H1 (cell line): ENCODE data around the gene UBR3. TPM values are rescaled to one million over a fixed set of nuclear protein-coding genes. Genes with fewer than 3 reads are reported as not detected.

Experiments used
- CTCF ChIA-PET: fragments of 300-600 bp; sonication (Branson Sonifier 250); formaldehyde crosslinking; loops from one replicate; lab custom pipeline; 2021; ENCODE audit not compliant: partially characterized antibody; lab: Charles Lee
- POLR2A ChIA-PET: fragments of 300-600 bp; sonication (Branson Sonifier 250); formaldehyde crosslinking; loops from one replicate; lab custom pipeline; 2021; ENCODE audit warnings: inconsistent platforms; ENCODE audit not compliant: partially characterized antibody; lab: Charles Lee
- DNase-seq, 2 experiments: peaks; one replicate each; pipeline versions ENCODE4 v3.0.0 to v3.0.0-alpha.2; 2010 to 2022; ENCODE audit warnings: low spot score in 2 of 2, low read depth in 1 of 2, mixed read lengths in 1 of 2
- FAIRE-seq: peaks from 2 replicates; lab custom pipeline; 2011; peaks lifted over from hg19 to GRCh38; lab: Jason Lieb, UNC
- H2AFZ ChIP-seq: 2 replicates; pipeline ENCODE4 v1.8.1; 2012; ENCODE audit warnings: low read length, inconsistent platforms
- H2AK5ac ChIP-seq: 2 replicates; pipeline ENCODE4 v1.6.1; 2013; ENCODE audit warnings: low read depth, low read length
- H2BK120ac ChIP-seq: replicated peaks from 2 replicates; pipeline ENCODE3; 2013; ENCODE audit warnings: low read depth, low read length, inconsistent platforms
- H2BK12ac ChIP-seq: 2 replicates; pipeline ENCODE4 v1.6.1; 2013; ENCODE audit warnings: low read depth, low read length
- H2BK15ac ChIP-seq: 2 replicates; pipeline ENCODE4 v1.6.1; 2013; ENCODE audit warnings: low read length
- H2BK20ac ChIP-seq: 2 replicates; pipeline ENCODE4 v1.6.1; 2013; ENCODE audit warnings: low read length
- H2BK5ac ChIP-seq: 2 replicates; pipeline ENCODE4 v1.6.1; 2013; ENCODE audit warnings: low read depth, low read length
- H3K14ac ChIP-seq: 2 replicates; pipeline ENCODE4 v1.6.1; 2013; ENCODE audit warnings: inconsistent platforms; ENCODE audit not compliant: insufficient read length
- H3K18ac ChIP-seq: 2 replicates; pipeline ENCODE4 v1.6.1; 2013; ENCODE audit warnings: low read length; ENCODE audit errors: extremely low read depth
- H3K23ac ChIP-seq: 2 replicates; pipeline ENCODE4 v1.6.1; 2013; ENCODE audit warnings: inconsistent platforms; ENCODE audit not compliant: insufficient read length
- H3K23me2 ChIP-seq: 2 replicates; pipeline ENCODE4 v1.6.1; 2013; ENCODE audit warnings: low read depth, low read length
- H3K27ac ChIP-seq: 2 replicates; pipeline ENCODE4 v1.6.1; 2011; ENCODE audit warnings: low read depth, low read length, inconsistent platforms
- H3K27me3 ChIP-seq, 4 experiments: replicated peaks in 1 of 4; 1 replicate in 1 of 4; 2 replicates in 3 of 4; pipeline versions ENCODE4 v1.6.1 to v1.8.1; 2011 to 2013; ENCODE audit warnings: low read length in 3 of 4, mild to moderate bottlenecking in 3 of 4, inconsistent platforms in 2 of 4, mixed read lengths in 2 of 4, moderate library complexity in 1 of 4; ENCODE audit not compliant: control insufficient read depth in 3 of 4, insufficient read depth in 3 of 4; ENCODE audit errors: extremely low read depth in 1 of 4
- H3K36me3 ChIP-seq, 4 experiments: 2 replicates each; pipeline versions ENCODE4 v1.6.1 to v1.8.1; 2011 to 2013; ENCODE audit warnings: mild to moderate bottlenecking in 4 of 4, low read length in 3 of 4, moderate library complexity in 2 of 4, control low read depth in 1 of 4, inconsistent platforms in 1 of 4; ENCODE audit not compliant: insufficient read depth in 4 of 4, control insufficient read depth in 2 of 4
- H3K4ac ChIP-seq: replicated peaks from 2 replicates; pipeline ENCODE3; 2013; ENCODE audit warnings: low read length, low read depth, mixed read lengths, inconsistent platforms; ENCODE audit not compliant: insufficient read length
- H3K4me1 ChIP-seq, 4 experiments: replicated peaks in 1 of 4; 1 replicate in 1 of 4; 2 replicates in 3 of 4; pipeline versions ENCODE4 v1.6.1 to v1.8.1; 2011 to 2013; ENCODE audit warnings: low read length in 3 of 4, inconsistent platforms in 2 of 4, mixed read lengths in 1 of 4; ENCODE audit not compliant: insufficient read depth in 4 of 4, control insufficient read depth in 3 of 4
- H3K4me2 ChIP-seq, 2 experiments: 2 replicates each; pipeline versions ENCODE4 v1.6.1 to v1.8.1; 2011 to 2013; ENCODE audit warnings: low read depth in 2 of 2, low read length in 2 of 2, control low read depth in 1 of 2, inconsistent platforms in 1 of 2, mild to moderate bottlenecking in 1 of 2; ENCODE audit not compliant: insufficient read depth in 1 of 2
- H3K4me3 ChIP-seq, 4 experiments: fragments of 200-600, 300-600 bp in 1 of 4; sonication (generic), shearing (Covaris generic), sonication (Bioruptor Twin) in 1 of 4; 2 replicates each; pipeline versions ENCODE4 v1.5.1 to v1.8.1; 2011 to 2016; ENCODE audit warnings: low read length in 4 of 4, low read depth in 3 of 4, control low read depth in 2 of 4, inconsistent platforms in 2 of 4, mild to moderate bottlenecking in 2 of 4, mixed read lengths in 1 of 4, moderate library complexity in 1 of 4; ENCODE audit not compliant: insufficient read depth in 2 of 4; ENCODE audit errors: extremely low read depth in 1 of 4
- H3K56ac ChIP-seq: replicated peaks from 2 replicates; pipeline ENCODE3; 2013; ENCODE audit warnings: low read depth, mild to moderate bottlenecking, mixed read lengths, low read length, inconsistent platforms; ENCODE audit not compliant: insufficient read length
- H3K79me1 ChIP-seq: 2 replicates; pipeline ENCODE4 v1.6.1; 2013; ENCODE audit warnings: low read depth, low read length, control low read depth
- H3K79me2 ChIP-seq, 2 experiments: 2 replicates each; pipeline versions ENCODE4 v1.6.1 to v1.8.1; 2012 to 2013; ENCODE audit warnings: low read length in 2 of 2, mild to moderate bottlenecking in 2 of 2, inconsistent platforms in 1 of 2; ENCODE audit not compliant: insufficient read depth in 2 of 2, control insufficient read depth in 1 of 2
- H3K9ac ChIP-seq, 4 experiments: replicated peaks in 1 of 4; 1 replicate in 1 of 4; 2 replicates in 3 of 4; pipeline versions ENCODE4 v1.6.1 to v1.8.1; 2011 to 2013; ENCODE audit warnings: low read depth in 3 of 4, low read length in 3 of 4, control low read depth in 2 of 4, mild to moderate bottlenecking in 2 of 4, moderate library complexity in 2 of 4, inconsistent platforms in 1 of 4; ENCODE audit errors: extremely low read depth in 1 of 4
- H3K9me3 ChIP-seq, 2 experiments: 2 replicates each; pipeline versions ENCODE4 v1.6.1 to v1.8.1; 2012 to 2013; ENCODE audit warnings: mild to moderate bottlenecking in 2 of 2, moderate library complexity in 2 of 2, control low read depth in 1 of 2, inconsistent platforms in 1 of 2, low read depth in 1 of 2, low read length in 1 of 2, mixed read lengths in 1 of 2; ENCODE audit not compliant: insufficient read depth in 2 of 2
- H4K20me1 ChIP-seq, 2 experiments: replicated peaks in 1 of 2; 2 replicates each; pipeline versions ENCODE3 to v1.8.1; 2011 to 2013; ENCODE audit warnings: inconsistent platforms in 2 of 2, low read length in 2 of 2, mild to moderate bottlenecking in 1 of 2; ENCODE audit not compliant: insufficient read depth in 2 of 2, control insufficient read depth in 1 of 2
- H4K5ac ChIP-seq: 2 replicates; pipeline ENCODE4 v1.6.1; 2013; ENCODE audit warnings: low read length, low read depth, mixed read lengths, inconsistent platforms; ENCODE audit not compliant: insufficient read length
- H4K8ac ChIP-seq: 2 replicates; pipeline ENCODE4 v1.8.0; 2013; ENCODE audit warnings: mild to moderate bottlenecking, moderate library complexity, low read length, inconsistent platforms; ENCODE audit not compliant: insufficient read depth; ENCODE audit errors: extremely low read depth
- H4K91ac ChIP-seq: replicated peaks from 2 replicates; pipeline ENCODE3; 2013; ENCODE audit warnings: low read length, mixed read lengths, inconsistent platforms; ENCODE audit not compliant: insufficient read length
- BACH1 ChIP-seq: IDR thresholded peaks from 2 replicates; pipeline ENCODE4 v1.6.1; 2012; ENCODE audit warnings: low read length, improper control_type of control experiment
- FOSL1 ChIP-seq: IDR thresholded peaks from 2 replicates; pipeline ENCODE4 v1.6.1; 2011; ENCODE audit warnings: mild to moderate bottlenecking, low read depth, low read length, moderate library complexity; ENCODE audit not compliant: insufficient read depth
- GTF2F1 ChIP-seq: IDR thresholded peaks from 2 replicates; pipeline ENCODE4 v1.6.1; 2012; ENCODE audit warnings: low read depth, low read length, improper control_type of control experiment, borderline replicate concordance
- JUND ChIP-seq: IDR thresholded peaks from 2 replicates; pipeline ENCODE4 v1.6.1; 2011; ENCODE audit warnings: mild to moderate bottlenecking, improper control_type of control experiment, low read length
- MAX ChIP-seq: IDR thresholded peaks from 2 replicates; pipeline ENCODE4 v1.6.1; 2012; ENCODE audit warnings: inconsistent platforms
- NANOG ChIP-seq: IDR thresholded peaks from 2 replicates; pipeline ENCODE4 v1.6.1; 2011; ENCODE audit warnings: low read length, low read depth, mild to moderate bottlenecking, inconsistent platforms; ENCODE audit not compliant: insufficient read depth, poor library complexity, severe bottlenecking
- POLR2A ChIP-seq, 2 experiments: IDR thresholded peaks; 1 replicate in 1 of 2; 2 replicates in 1 of 2; pipeline ENCODE4 v1.6.1; 2011; ENCODE audit warnings: low read depth in 2 of 2, low read length in 2 of 2, mild to moderate bottlenecking in 2 of 2; ENCODE audit errors: control extremely low read depth in 1 of 2
- SIX5 ChIP-seq: IDR thresholded peaks from 2 replicates; pipeline ENCODE4 v1.6.1; 2011; ENCODE audit warnings: mild to moderate bottlenecking, low read depth, low read length
- SP4 ChIP-seq: IDR thresholded peaks from 2 replicates; pipeline ENCODE4 v1.6.1; 2012; ENCODE audit warnings: low read length, inconsistent platforms
- TBP ChIP-seq: IDR thresholded peaks from 2 replicates; pipeline ENCODE4 v1.6.1; 2011; ENCODE audit warnings: low read depth, low read length, improper control_type of control experiment
- USF2 ChIP-seq: IDR thresholded peaks from 2 replicates; pipeline ENCODE4 v1.6.1; 2011; ENCODE audit warnings: low read length, improper control_type of control experiment
- WGBS, 2 experiments: shearing (Covaris generic) in 1 of 2; methylation state at CpG; one replicate each; pipeline versions ENCODE4 v1.1.6 to v1.1.7; 2013 to 2015; ENCODE audit warnings: low lambda C conversion rate in 2 of 2, mixed read lengths in 2 of 2, inconsistent platforms in 1 of 2, low coverage in 1 of 2, missing lambda C conversion rate in 1 of 2; ENCODE audit not compliant: insufficient replicate concordance in 2 of 2, insufficient coverage in 1 of 2, insufficient read length in 1 of 2; ENCODE audit errors: extremely low coverage in 1 of 2, missing lambda C conversion rate in 1 of 2; 5-methylcytosine and 5-hydroxymethylcytosine counted together
- polyA plus RNA-seq, 7 experiments: library from polyadenylated mRNA; depleted of rRNA in 3 of 7; stranded (reverse) in 5 of 7; unstranded in 2 of 7; fragments of >200 nt in 5 of 7; fragments of 200-250 nt in 2 of 7; gene quantifications; 1 replicate in 5 of 7; 2 replicates in 1 of 7; 4 replicates in 1 of 7; pipeline versions ENCODE4 v1.2.1 to v1.2.3, GENCODE V29; 2011 to 2013; ENCODE audit warnings: missing spikeins in 2 of 7, mixed read lengths in 2 of 7
- total RNA-seq: library from RNA; stranded (reverse); fragmentation: NEBNext Ultra II Directional; extraction: Animal tissue kit (Norgen Biotek cat#: 25700); gene quantifications from 2 replicates; pipeline ENCODE4 v1.2.1, GENCODE V29; 2021

UBR3 gene
- total and polyA plus RNA-seq, 2 of the 8 experiments (the other 6 are each of a cell fraction or from before 2014, with no cell fraction given) = 3.7 to 17.7 TPM

GRCh38 chr2:170038734-170039133 lies 211.5 kb downstream of the UBR3 start:
- Histone ChIP-seq H3K27me3 (no peaks in the 10 kb centered on the region), H3K4me1 (no peaks in the 10 kb centered on the region), H4K20me1 (no peaks in the 10 kb centered on the region), H3K4me3 (no peak overlapping the region), H3K9me3 (no peaks in the 10 kb centered on the region), H3K27ac (no peak overlapping the region), H2BK12ac (no peak overlapping the region), H3K23ac (no peak overlapping the region), H2BK5ac (no peak overlapping the region), H3K79me2 (no peaks in the 10 kb centered on the region), H3K4me2 (no peak overlapping the region), H3K23me2 (no peaks in the 10 kb centered on the region), H2AFZ (no peak overlapping the region), H2BK20ac (no peak overlapping the region), H4K5ac (no peak overlapping the region), H3K9ac (no peak overlapping the region), H3K14ac (no peak overlapping the region), H3K36me3 (no peaks in the 10 kb centered on the region), H2AK5ac (no peak overlapping the region), H2BK120ac (no peak overlapping the region), H3K18ac (no peak overlapping the region), H3K56ac (no peak overlapping the region), H3K79me1 (no peaks in the 10 kb centered on the region; the same call in 1 of the 2 replicates), H4K8ac (no peak overlapping the region), H4K91ac (no peak overlapping the region), H3K4ac (no peak overlapping the region), H2BK15ac (no peak overlapping the region)
- CTCF ChIA-PET = interaction anchor here (0.6 to 0.7 kb wide), 2 partner anchors 110 to 249 kb away, joined by 3 read pairs; no protein-coding TSS in a partner anchor
- POLR2A ChIA-PET = no interaction called here
- DNase-seq = no peak
- no peak for TF ChIP-seq MAX
- TF ChIP-seq FOSL1 = no peak
- no peak for TF ChIP-seq JUND
- no peak for TF ChIP-seq SIX5
- no peak for TF ChIP-seq SP4
- no peak for TF ChIP-seq USF2
- no peak for TF ChIP-seq POLR2A (IDR thresholded peaks at IDR 0.05; ENCODE audit: control extremely low read depth in 1 of 2, low read depth in 2 of 2, low read length in 2 of 2)
- no peak for TF ChIP-seq NANOG
- no peak for TF ChIP-seq GTF2F1
- TF ChIP-seq TBP = no peak
- TF ChIP-seq BACH1 = no peak
- WGBS, 2 experiments = 91% methylated on average over 4 of the region's 4 CpGs; no CpG with 5 or more reads in 1 of the 2 experiments
- FAIRE-seq = no peak
